ENCODE measurements around the gene ADGRG3. TPM values are rescaled to one million over a fixed set of nuclear protein-coding genes. Genes with fewer than 3 reads are reported as not detected.

ADGRG3 gene
- total RNA-seq, 4 donors from 2014 or later: 0.71 TPM; not detected in 3

- in situ Hi-C loops (cut with MboI; ENCODE audit: low sequenced_read_pairs in 4 of 4) (no loop called here), intact Hi-C loops (cut with DNase I; ENCODE audit: low total_unique reads) (no loop called here)
- no peak overlapping the region for H3K4me3 ChIP-seq
- ATAC-seq (no peak), DNase-seq (no peak)
- H3K9me3 ChIP-seq: no peaks in the 10 kb centered on the region
- peaks cover 0 to under 1% of the 10 kb centered on the region in 2 donors for H3K4me1 ChIP-seq
- H3K27me3 ChIP-seq: peaks cover 0 to 2% (median 0%) of the 10 kb centered on the region in 3 donors
- TF ChIP-seq POLR2A (IDR thresholded peaks at IDR 0.05): no peak
- TF ChIP-seq CTCF (IDR thresholded peaks at IDR 0.05 in 4 of 5, conservative IDR thresholded peaks at IDR 0.05 in 1 of 5): no peak
- H3K27ac ChIP-seq: no peak overlapping the region
- H3K36me3 ChIP-seq: no peaks in the 10 kb centered on the region
Measured at GRCh38 chr16:57652695-57653471, 15.2 kb upstream of the ADGRG3 start.

- Histone ChIP-seq H3K27ac (no peak overlapping the region), H3K9me3 (no peaks in the 10 kb centered on the region), H3K4me3 (no peak overlapping the region), H3K36me3 (no peaks in the 10 kb centered on the region), H3K4me1 (no peaks in the 10 kb centered on the region), H3K27me3 (peaks cover 0 to 2% (median 0%) of the 10 kb centered on the region in 3 donors)
- in situ Hi-C loops (cut with MboI; ENCODE audit: low sequenced_read_pairs in 4 of 4): no loop called here
- ATAC-seq (no peak), DNase-seq (no peak)
- intact Hi-C loops (cut with DNase I; ENCODE audit: low total_unique reads): no loop called here
- TF ChIP-seq CTCF (IDR thresholded peaks at IDR 0.05 in 4 of 5, conservative IDR thresholded peaks at IDR 0.05 in 1 of 5) (no peak), POLR2A (IDR thresholded peaks at IDR 0.05) (no peak)
Measured at GRCh38 chr16:57653936-57654335, 14.2 kb upstream of the ADGRG3 start.

GRCh38 chr16:57656342-57656955 is 11.7 kb upstream of the ADGRG3 start:
- Histone ChIP-seq H3K4me1 (no peaks in the 10 kb centered on the region), H3K27me3 (peaks cover 0 to 2% (median 0%) of the 10 kb centered on the region in 3 donors), H3K4me3 (no peak overlapping the region), H3K9me3 (no peaks in the 10 kb centered on the region), H3K36me3 (no peaks in the 10 kb centered on the region), H3K27ac (no peak overlapping the region)
- DNase-seq: no peak
- in situ Hi-C loops (cut with MboI; ENCODE audit: low sequenced_read_pairs in 4 of 4): no loop called here
- TF ChIP-seq CTCF (IDR thresholded peaks at IDR 0.05 in 4 of 5, conservative IDR thresholded peaks at IDR 0.05 in 1 of 5): no peak
- no peak for TF ChIP-seq POLR2A (IDR thresholded peaks at IDR 0.05)
- intact Hi-C loops (cut with DNase I; ENCODE audit: low total_unique reads): no loop called here
- no peak for ATAC-seq

GRCh38 chr16:57657228-57657627 is 10.9 kb upstream of the ADGRG3 start:
- intact Hi-C loops (cut with DNase I; ENCODE audit: low total_unique reads) (no loop called here), in situ Hi-C loops (cut with MboI; ENCODE audit: low sequenced_read_pairs in 4 of 4) (no loop called here)
- no peak for ATAC-seq
- Histone ChIP-seq H3K27ac (no peak overlapping the region), H3K27me3 (peaks cover 0 to 2% (median 0%) of the 10 kb centered on the region in 3 donors), H3K4me1 (no peaks in the 10 kb centered on the region), H3K36me3 (no peaks in the 10 kb centered on the region), H3K4me3 (no peak overlapping the region), H3K9me3 (no peaks in the 10 kb centered on the region)
- TF ChIP-seq POLR2A (IDR thresholded peaks at IDR 0.05) (no peak), CTCF (IDR thresholded peaks at IDR 0.05 in 4 of 5, conservative IDR thresholded peaks at IDR 0.05 in 1 of 5) (no peak)
- DNase-seq: no peak

All from gastrocnemius medialis (tissue), 4 donors.